ENCODE results near the gene TEX26. TPM values are rescaled to one million over a fixed set of nuclear protein-coding genes. Genes with fewer than 3 reads are reported as not detected.

The TEX26 gene
- polyA plus RNA-seq, 3 donors, result not detected

DNA sequence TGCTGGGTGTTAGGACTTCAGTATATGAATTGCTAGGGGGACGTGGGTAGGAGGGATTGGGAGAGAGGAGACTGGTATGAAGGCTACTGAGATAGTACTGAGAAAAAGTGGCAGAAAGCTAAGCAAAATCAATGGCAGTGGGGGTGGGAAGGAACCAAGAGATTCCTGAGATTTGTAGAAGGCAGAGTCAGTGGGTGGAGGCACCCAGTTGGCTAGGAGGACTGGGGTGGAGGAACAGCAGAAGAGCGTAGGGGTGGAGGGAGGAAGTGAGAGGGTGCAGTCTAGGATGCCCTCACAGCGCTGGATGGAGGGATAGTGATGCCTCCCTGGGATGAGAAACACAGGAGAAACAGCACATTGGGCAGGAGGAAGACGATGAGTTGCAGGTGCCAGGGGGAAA lies 32.0 kb upstream of the TEX26 start:
- Histone ChIP-seq H3K27me3 (ENCODE audit: control insufficient read depth in 2 of 2, insufficient read depth in 2 of 2, low read length in 2 of 2) (peaks cover 31 to 40% of the 10 kb centered on the region in 2 donors), H3K9ac (ENCODE audit: insufficient read depth, low read length, poor library complexity, severe bottlenecking) (no peak overlapping the region), H3K4me2 (replicated peaks; ENCODE audit: extremely low read depth, low read length, poor library complexity, severe bottlenecking) (no peak overlapping the region), H3K36me3 (replicated peaks in 1 of 2; ENCODE audit: control insufficient read depth in 1 of 2, insufficient read depth in 2 of 2, low read length in 2 of 2) (no peaks in the 10 kb centered on the region), H3K9me3 (replicated peaks in 1 of 2; ENCODE audit: control insufficient read depth in 1 of 2, insufficient read depth in 1 of 2, low read length in 2 of 2) (no peaks in the 10 kb centered on the region), H3K79me2 (ENCODE audit: insufficient read depth, low read length) (no peaks in the 10 kb centered on the region), H4K20me1 (ENCODE audit: insufficient read depth, low read length) (no peaks in the 10 kb centered on the region), H3K4me1 (ENCODE audit: control insufficient read depth in 1 of 2, insufficient read depth in 2 of 2, low read length in 2 of 2) (no peaks in the 10 kb centered on the region), H2AFZ (ENCODE audit: insufficient read depth, low read depth, low read length, poor library complexity, severe bottlenecking) (no peak overlapping the region), H3K4me3 (replicated peaks in 1 of 3; ENCODE audit: low read depth in 2 of 3, low read length in 3 of 3) (no peak overlapping the region), H3K27ac (ENCODE audit: low read depth in 1 of 2, low read length in 2 of 2) (no peak overlapping the region)
- Mint-ChIP-seq H3K36me3 (peaks cover 0 to 1% of the 10 kb centered on the region in 2 donors), H3K27ac (no peak overlapping the region), H3K27me3 (ENCODE audit: low read depth in 3 of 3) (peaks cover 32 to 33% (median 32%) of the 10 kb centered on the region in 3 donors), H3K4me3 (peak overlapping the region in 1 of 2 donors; percentile 5), H3K9me3 (peaks cover 0 to 4% (median 2%) of the 10 kb centered on the region in 7 donors), H3K4me1 (no peaks in the 10 kb centered on the region)
- intact Hi-C loops (cut with micrococcal nuclease), result no loop called here
- no peak for DNase-seq
- 85% methylated on average over 4 of the region's 4 CpGs for WGBS (ENCODE audit: insufficient coverage)
- TF ChIP-seq, protein P1, sequence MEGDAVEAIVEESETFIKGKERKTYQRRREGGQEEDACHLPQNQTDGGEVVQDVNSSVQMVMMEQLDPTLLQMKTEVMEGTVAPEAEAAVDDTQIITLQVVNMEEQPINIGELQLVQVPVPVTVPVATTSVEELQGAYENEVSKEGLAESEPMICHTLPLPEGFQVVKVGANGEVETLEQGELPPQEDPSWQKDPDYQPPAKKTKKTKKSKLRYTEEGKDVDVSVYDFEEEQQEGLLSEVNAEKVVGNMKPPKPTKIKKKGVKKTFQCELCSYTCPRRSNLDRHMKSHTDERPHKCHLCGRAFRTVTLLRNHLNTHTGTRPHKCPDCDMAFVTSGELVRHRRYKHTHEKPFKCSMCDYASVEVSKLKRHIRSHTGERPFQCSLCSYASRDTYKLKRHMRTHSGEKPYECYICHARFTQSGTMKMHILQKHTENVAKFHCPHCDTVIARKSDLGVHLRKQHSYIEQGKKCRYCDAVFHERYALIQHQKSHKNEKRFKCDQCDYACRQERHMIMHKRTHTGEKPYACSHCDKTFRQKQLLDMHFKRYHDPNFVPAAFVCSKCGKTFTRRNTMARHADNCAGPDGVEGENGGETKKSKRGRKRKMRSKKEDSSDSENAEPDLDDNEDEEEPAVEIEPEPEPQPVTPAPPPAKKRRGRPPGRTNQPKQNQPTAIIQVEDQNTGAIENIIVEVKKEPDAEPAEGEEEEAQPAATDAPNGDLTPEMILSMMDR (IDR thresholded peaks at IDR 0.05), result no peak

DNA sequence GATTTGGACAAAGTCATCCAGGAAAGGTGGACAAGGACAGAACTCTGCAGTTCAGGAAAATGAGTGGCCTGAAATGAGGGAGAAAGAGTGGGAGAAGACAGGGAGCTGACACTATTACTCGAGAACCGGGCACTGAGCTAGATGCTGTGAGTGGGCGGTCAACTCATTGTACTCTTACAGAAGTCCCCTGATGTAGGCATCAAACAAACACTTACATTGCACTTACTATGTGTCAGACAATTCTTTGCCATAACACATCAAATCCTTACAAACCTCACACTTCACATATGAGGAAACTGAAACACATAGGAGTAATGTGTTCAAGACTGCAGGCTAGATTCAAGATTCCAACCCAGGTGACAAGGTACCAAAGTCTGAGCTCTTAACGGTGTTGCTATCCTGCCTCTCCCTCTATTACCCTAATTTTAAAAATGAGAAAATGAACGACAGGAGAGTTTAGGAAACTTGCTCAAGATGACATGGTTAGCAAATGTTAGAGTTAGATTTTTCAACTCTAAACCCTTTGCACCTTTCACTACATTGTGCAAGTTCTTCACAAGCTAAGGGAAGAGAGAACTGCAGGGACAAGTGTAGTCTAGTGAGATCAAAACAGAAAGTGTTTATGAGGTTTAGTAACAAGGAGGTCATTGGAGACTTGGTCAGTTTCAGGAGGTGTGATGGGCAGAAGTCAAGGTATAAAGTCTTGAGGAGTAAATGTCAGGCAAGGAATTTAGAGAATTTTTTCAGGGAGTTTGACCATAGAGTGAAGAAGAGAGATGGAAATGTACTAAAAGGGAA lies 31.3 kb upstream of the TEX26 start:
- Histone ChIP-seq H3K4me3 (replicated peaks in 1 of 3; ENCODE audit: low read depth in 2 of 3, low read length in 3 of 3) (no peak overlapping the region), H3K27ac (ENCODE audit: low read depth in 1 of 2, low read length in 2 of 2) (no peak overlapping the region), H3K27me3 (ENCODE audit: control insufficient read depth in 2 of 2, insufficient read depth in 2 of 2, low read length in 2 of 2) (peaks cover 35 to 46% of the 10 kb centered on the region in 2 donors), H3K79me2 (ENCODE audit: insufficient read depth, low read length) (no peaks in the 10 kb centered on the region), H3K9ac (ENCODE audit: insufficient read depth, low read length, poor library complexity, severe bottlenecking) (no peak overlapping the region), H3K4me1 (ENCODE audit: control insufficient read depth in 1 of 2, insufficient read depth in 2 of 2, low read length in 2 of 2) (no peaks in the 10 kb centered on the region), H2AFZ (ENCODE audit: insufficient read depth, low read depth, low read length, poor library complexity, severe bottlenecking) (no peak overlapping the region), H4K20me1 (ENCODE audit: insufficient read depth, low read length) (no peaks in the 10 kb centered on the region), H3K9me3 (replicated peaks in 1 of 2; ENCODE audit: control insufficient read depth in 1 of 2, insufficient read depth in 1 of 2, low read length in 2 of 2) (no peaks in the 10 kb centered on the region), H3K36me3 (replicated peaks in 1 of 2; ENCODE audit: control insufficient read depth in 1 of 2, insufficient read depth in 2 of 2, low read length in 2 of 2) (no peaks in the 10 kb centered on the region), H3K4me2 (replicated peaks; ENCODE audit: extremely low read depth, low read length, poor library complexity, severe bottlenecking) (no peak overlapping the region)
- intact Hi-C loops (cut with micrococcal nuclease), result no loop called here
- Mint-ChIP-seq H3K27me3 (ENCODE audit: low read depth in 3 of 3) (peaks cover 36 to 39% (median 39%) of the 10 kb centered on the region in 3 donors), H3K4me3 (peak overlapping the region in 1 of 2 donors; percentile 43), H3K9me3 (peaks cover 0 to 7% (median 2%) of the 10 kb centered on the region in 7 donors), H3K27ac (no peak overlapping the region), H3K36me3 (peaks cover 0 to 3% of the 10 kb centered on the region in 2 donors), H3K4me1 (no peaks in the 10 kb centered on the region)
- DNase-seq, result no peak
- WGBS (ENCODE audit: insufficient coverage), result no CpG with 5 or more reads among the region's 5 CpGs
- TF ChIP-seq, protein P1 (IDR thresholded peaks at IDR 0.05), result no peak

Data from CD14-positive monocyte (primary cell).